ENCODE data around the gene ICAM4. TPM values are rescaled to one million over a fixed set of nuclear protein-coding genes. Genes with fewer than 3 reads are reported as not detected.

ICAM4 gene
- total RNA-seq, 4 donors from 2014 or later: 0.82 to 7.5 (median 2.0) TPM

DNA sequence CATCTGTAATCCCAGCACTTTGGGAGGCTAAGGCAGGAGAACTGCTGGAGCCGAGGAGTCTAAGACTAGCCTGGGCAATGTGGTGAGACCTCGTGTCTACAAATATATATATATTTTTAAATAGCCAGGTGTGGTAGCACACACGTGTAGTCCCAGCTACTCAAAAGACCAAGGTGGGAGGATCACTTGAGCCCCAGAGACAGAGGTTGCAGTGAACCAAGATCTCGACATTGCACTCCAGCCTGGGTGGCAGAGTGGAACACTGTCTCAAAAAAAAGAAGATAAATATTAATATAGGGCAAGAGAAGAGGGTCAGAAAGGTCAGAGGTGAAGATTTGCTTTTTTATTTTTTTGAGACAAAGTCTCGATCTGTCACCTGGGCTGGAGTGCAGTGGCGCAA lies 40.2 kb upstream of the ICAM4 start:
- TF ChIP-seq, protein P1, sequence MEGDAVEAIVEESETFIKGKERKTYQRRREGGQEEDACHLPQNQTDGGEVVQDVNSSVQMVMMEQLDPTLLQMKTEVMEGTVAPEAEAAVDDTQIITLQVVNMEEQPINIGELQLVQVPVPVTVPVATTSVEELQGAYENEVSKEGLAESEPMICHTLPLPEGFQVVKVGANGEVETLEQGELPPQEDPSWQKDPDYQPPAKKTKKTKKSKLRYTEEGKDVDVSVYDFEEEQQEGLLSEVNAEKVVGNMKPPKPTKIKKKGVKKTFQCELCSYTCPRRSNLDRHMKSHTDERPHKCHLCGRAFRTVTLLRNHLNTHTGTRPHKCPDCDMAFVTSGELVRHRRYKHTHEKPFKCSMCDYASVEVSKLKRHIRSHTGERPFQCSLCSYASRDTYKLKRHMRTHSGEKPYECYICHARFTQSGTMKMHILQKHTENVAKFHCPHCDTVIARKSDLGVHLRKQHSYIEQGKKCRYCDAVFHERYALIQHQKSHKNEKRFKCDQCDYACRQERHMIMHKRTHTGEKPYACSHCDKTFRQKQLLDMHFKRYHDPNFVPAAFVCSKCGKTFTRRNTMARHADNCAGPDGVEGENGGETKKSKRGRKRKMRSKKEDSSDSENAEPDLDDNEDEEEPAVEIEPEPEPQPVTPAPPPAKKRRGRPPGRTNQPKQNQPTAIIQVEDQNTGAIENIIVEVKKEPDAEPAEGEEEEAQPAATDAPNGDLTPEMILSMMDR (IDR thresholded peaks at IDR 0.05): no peak
- DNase-seq (ENCODE audit: low spot score) (no peak), ATAC-seq (ENCODE audit: low FRiP score) (no peak)

DNA sequence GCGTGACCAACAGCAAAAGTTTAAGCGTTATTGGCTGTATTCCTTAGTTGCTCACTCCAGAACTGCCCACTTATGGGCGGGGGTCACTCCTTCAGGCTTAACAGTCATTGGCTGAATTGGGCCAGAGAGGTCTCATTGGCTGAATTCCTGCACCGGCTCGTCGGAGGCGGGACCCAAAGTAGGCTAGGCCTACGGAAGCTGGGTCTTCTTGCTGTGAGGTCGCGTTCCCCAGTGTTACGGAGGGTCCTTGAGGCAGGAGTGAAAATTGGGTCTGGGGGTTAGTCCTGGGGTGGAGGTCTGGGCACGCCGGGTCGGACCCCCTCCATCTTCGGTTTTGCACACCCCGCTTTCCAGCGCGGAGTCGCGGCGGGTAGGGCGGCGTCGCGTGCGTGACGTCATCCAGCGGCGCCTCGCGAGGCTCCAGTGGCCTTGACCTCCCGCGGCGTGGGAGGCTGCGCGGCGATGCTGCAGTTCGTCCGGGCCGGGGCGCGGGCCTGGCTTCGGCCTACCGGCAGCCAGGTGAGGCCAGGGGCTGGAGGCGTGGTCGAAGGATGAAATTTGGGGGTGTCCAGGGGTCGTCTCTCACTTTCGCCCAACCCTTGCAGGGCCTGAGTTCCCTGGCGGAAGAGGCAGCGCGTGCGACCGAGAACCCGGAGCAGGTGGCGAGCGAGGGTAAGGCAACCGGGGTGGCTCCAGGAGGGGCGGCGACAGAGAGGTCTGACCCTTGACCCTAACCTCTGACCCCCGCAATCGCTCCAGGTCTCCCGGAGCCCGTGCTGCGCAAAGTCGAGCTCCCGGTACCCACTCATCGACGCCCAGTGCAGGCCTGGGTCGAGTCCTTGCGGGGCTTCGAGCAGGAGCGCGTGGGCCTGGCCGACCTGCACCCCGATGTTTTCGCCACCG lies 34.7 kb upstream of the ICAM4 start, which contains the start of gene MRPL4:
Gene MRPL4, plus strand, starts transcription at position 423 of the 903 bp plus-strand sequence. Its CDS starts 40 bp downstream, at position 463.
- TF ChIP-seq, protein P1 (IDR thresholded peaks at IDR 0.05): no peak
- peak; percentile 98 for ATAC-seq (ENCODE audit: low FRiP score)
- peak; percentile 87 for DNase-seq (ENCODE audit: low spot score)

DNA sequence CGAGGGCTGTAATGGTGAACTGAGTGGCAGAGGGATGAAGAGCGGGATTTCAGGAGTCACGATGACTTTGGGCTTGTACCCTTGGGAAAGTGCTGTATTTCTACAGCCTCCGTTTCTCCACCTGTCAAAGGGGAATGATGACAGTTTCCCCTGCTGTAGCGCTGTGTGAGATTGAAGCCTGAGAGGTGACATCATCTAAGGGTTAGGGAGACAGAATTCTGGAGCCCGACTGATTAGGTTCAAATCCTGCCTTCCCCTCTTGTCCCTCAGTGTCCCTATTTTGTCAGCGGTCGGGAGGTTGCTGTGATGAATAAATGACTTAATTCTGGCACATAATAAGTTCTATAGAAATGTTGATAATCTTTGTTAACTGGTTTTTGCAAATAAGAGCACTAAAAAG lies 34.0 kb upstream of the ICAM4 start:
- TF ChIP-seq, protein P1 (IDR thresholded peaks at IDR 0.05): no peak
- ATAC-seq (ENCODE audit: low FRiP score) (no peak), DNase-seq (ENCODE audit: low spot score) (no peak)

DNA sequence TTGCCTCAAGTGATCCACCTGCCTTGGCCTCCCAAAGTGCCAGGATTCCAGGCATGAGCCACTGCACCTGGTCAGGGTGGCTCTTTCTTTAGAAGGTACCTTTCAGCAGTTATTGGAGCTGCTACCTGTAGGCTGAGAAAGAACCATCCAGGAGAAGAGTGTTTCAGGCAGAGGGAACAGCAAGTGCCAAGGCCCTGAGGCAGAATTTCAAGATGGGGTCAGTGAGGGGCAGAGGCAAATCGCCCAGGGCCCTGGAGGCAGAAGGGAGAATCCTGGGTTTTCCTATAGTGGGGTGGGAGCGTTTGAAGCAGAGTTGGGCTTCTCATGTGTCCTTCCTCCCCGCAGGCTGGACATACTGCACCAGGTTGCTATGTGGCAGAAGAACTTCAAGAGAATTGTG lies 32.5 kb upstream of the ICAM4 start:
- ATAC-seq (ENCODE audit: low FRiP score) (no peak), DNase-seq (ENCODE audit: low spot score) (no peak)
- TF ChIP-seq, protein P1 (IDR thresholded peaks at IDR 0.05): no peak

DNA sequence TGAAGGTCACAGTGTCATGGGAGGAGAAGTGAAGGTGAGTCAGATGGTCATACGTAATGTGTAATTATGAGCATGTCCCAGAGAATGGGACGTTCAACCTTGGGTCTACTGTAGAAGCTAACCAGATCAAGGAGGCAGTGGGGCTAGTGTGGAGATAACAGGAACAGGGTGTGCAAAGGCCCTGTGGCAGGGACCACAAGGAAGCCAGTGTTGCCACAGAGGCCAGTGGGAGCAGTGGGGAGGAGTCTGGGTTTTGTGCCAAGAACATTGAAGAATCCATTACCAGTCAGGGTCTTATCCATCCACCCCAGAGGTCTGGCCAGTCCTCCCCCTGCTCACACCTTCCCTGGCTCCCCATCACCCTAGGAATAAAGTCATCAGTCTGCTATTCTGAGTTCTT lies 31.4 kb upstream of the ICAM4 start:
- ATAC-seq (ENCODE audit: low FRiP score) (no peak), DNase-seq (ENCODE audit: low spot score) (no peak)
- TF ChIP-seq, protein P1 (IDR thresholded peaks at IDR 0.05): no peak

DNA sequence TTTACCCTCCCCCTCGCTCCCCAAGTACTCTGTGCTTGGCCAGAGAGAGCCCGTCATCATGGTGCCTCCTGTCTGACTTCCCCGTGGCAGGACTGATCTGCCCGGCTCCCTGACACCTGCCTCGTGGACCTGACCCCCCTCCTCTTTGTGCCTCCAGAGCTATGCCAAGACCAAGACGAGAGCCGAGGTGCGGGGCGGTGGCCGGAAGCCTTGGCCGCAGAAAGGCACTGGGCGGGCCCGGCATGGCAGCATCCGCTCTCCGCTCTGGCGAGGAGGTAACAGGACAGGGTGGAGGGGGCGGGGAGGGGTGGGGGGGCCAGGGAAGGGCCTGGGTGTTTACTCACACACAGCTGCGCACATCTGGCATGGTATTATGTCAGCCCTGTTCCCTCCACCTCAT lies 30.2 kb upstream of the ICAM4 start:
- TF ChIP-seq, protein P1 (IDR thresholded peaks at IDR 0.05): no peak
- DNase-seq (ENCODE audit: low spot score): no peak
- ATAC-seq (ENCODE audit: low FRiP score): no peak
